Colon (tissue), 2 donors: ENCODE results near the gene CXXC4.

Source experiments
- FAIRE-seq: peaks from 2 replicates; lab custom pipeline; 2012; peaks lifted over from hg19 to GRCh38; lab: Jason Lieb, UNC
- donor health status: control.
- donor health status: control.

Gene CXXC4

DNA sequence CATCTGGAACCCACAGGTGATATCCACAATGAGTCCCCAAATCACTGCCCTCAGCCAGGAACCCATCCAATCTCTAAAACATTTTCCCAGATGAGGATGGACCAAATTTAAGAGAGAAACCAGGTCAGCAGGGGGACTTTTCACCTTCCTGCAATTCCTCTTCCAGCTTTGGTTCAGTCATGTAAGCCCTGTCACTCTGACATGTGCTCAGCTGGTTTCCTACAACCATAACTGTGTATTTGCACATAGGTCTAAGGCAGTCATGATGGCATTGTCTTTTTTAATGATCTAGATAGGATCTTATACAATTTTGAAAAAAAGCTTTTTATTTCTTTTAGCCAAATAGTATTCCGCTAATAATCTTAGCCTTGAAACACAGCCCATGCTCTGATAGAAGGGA lies 6.5 kb downstream of the CXXC4 start:
- FAIRE-seq = no peak

DNA sequence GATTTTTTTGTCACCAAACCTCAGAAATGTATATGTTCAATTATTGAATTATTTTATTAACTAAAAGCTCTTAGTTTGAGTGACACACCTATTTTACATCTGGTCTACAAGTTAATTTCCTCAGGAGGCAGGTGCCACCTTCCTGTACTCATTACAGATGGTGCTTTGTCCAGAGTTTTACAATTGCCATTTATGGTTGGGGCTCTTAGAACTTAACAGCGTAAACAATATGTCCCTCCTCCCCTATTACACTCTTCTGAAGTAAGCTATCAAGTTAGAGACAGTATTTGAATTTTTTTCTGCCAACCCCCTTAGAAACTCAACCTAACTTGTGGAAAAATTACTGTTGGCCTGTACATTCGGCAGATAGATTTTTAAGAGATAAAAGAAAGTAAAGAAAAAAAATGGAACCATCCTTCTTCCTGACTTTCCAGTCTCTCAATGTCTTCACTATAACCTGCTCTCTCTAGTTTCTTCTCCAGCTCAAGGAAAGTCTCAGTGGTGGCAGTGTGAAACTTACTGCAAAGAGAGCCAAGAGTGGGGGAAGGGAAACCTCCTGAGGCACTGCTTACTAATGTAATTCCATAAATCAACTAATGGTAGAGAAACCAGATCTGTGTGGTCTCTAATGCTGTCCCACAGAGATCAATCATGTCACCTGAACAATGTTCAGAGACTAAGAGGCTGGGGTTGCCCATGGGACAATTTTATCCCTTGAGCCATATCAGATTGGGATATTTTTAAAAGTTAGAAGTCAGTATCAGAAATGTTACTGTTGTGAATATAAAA lies 7.8 kb downstream of the CXXC4 start:
- no peak for FAIRE-seq

DNA sequence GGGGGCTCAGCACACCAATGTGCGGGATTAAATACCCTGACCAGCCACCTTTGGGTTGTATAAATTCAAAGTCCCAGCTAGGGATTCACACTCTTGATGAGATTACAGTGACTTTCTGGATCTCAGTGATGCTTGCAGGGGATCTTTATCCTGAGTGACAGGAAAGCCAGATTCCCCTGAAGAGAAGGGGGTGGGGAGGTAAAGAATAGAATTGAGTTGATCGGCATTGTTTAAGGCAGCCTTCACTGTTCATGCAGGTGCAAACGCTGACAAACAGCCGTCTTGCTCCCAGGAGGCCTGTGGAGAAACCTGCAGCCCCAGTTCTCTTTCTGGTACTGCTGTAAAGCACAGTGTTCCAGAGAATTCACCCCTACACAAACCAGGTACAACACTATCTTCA lies 19.0 kb downstream of the CXXC4 start:
- FAIRE-seq = no peak

DNA sequence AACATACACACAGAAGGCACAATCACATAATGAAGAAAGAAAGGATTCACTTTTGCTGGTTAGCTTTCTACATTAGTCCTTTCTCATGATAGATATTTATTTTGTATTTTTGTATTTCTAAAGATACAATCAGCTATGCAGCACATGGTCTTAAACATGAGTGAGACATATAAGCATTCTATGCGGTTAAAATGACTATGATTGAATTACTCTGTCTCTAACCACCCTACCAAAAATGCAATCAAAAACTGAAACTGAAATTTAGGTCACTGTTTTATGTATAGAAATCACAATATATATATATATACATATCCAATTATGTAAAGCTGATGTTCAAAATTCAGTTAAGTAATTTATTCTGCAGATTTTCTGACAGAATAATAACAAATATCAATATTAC lies 21.9 kb downstream of the CXXC4 start:
- no peak for FAIRE-seq

DNA sequence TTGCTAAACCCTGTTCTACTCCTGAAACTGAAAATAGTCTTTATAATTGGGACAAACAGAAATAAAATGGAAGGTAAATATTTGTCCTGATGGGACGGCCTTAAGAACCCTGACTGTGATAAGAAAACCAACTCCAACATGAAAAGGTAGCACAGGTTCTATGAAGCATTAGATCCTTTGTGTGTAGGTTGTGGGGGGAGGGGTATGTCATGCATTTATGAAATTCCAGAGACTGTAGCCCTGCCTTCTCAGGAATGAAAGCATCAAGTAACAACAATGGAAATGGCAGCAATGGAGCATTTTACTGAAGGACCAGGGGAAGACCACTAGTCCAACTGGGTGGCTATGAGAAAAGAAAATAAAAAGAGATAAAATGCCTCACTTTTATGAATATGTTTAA lies 23.9 kb downstream of the CXXC4 start:
- FAIRE-seq = no peak

DNA sequence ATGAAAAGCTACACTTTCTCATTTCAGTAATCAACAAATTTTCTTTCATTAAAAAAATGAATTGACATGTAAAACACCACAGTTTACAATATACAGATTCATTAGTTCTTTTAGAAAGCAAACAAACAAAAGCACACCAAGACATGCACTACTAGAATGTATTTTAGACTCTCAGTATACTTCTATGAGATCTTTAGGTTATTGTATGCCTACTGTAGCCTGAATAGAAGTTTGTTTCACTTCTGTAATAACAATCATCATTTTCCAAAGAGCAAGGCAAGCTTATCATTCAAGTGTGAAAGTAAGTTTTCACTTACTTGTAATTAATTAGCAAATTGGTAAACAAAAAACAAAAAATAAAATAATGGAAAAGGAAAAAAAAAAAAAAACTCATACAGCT lies 24.9 kb downstream of the CXXC4 start:
- no peak for FAIRE-seq

DNA sequence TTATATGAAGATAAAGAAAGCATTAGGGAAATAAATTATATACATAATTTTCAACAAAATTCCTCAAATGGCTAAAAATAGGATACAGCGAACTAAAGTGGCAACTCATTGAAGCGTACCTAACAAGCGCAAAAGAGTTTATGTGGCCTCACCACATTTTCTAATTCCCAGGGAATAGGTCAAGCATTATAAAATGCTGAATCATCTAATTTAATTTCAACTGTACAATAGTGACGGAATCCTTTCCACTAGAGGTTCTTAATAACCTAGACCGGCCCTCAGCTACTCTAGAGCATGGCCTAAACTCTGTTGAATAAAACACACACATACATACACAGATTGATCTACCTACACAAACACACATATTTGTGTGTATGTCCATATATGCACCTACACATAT lies 29.1 kb downstream of the CXXC4 start:
- FAIRE-seq = no peak

DNA sequence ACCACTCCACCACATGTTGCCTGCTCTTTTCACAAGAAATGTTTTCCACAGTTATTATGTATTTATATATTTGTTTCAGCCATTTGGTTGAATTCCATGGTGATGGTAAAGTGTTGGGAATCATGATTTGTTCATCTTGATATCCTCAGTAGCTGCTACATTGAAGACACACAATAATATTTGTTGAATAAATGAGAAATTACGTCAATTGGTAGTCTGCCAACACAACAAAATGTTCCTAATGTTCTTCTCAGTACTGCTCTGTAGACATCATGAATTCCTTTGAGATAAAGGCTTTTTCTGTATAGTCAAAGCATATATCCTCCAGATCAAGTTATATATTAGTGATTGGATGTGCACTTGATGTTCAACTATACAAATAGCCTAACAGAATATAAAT lies 29.5 kb downstream of the CXXC4 start:
- FAIRE-seq = no peak

DNA sequence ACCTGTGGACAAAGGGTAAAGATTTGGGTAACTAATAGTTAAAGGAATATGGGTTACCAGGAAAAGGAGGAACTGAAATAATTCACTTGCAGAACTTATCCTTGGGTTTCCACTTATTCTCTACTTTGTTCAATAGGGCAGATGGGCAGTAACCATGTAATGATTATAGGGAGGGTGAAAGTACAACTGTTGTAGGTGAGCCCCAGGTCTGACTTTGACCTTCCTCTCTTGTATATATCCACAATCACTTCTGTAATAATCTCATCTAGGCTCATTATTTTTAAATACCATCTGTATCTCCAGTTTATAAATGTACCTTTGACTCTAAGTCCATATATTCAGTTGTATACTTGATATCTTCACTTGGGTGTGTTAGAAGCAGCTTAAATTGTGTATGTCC lies 32.1 kb downstream of the CXXC4 start:
- FAIRE-seq = no peak

DNA sequence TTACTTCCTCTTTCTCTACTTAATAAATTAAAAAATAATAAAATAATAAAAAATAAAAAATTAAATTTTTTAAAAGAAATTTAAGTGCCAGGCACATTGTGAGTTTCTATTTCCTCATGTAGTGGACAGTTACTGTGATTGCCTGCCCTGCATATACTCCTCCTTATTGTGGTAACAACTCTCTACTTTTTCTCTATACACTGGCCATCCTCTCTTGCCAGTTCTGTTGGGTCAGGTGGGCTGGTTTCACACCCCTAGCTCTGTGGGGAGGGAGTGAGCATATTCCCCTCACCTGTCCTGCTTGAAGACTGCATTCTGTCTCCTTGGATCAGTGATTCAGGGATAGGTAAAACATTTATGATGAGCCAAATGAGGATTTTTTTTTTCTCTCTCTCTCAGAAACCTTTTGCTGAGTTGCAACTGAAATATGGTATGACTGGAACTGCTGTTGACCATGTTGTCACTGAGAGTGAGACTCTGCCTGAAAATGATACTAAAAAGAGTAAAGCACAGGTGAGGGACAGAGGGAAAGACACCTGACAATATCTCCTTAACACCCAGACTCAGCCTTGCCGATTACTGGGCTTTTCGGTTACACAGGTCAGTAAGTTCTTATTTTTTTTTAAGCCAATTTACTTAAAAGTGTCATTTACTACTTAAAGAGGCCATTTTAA lies 37.2 kb downstream of the CXXC4 start:
- FAIRE-seq = no peak

DNA sequence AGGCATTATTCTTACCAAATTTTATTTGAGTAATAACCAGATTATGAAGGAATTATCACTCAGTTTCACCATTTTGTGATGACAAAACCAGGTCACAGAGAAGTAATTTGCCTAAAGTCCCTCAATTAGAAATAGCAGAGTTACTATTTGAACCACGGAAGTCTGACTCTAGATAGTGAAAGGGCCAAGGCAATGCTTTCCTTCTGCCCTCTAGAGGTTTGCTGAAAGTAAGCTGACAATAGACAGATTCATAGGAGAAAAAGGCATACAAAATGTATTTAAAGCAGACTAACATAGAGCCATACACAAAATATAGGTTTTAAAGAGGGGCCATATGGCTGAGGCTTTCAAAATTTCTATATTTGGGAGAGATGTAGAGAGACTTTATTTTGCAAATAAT lies 43.1 kb downstream of the CXXC4 start:
- no peak for FAIRE-seq

DNA sequence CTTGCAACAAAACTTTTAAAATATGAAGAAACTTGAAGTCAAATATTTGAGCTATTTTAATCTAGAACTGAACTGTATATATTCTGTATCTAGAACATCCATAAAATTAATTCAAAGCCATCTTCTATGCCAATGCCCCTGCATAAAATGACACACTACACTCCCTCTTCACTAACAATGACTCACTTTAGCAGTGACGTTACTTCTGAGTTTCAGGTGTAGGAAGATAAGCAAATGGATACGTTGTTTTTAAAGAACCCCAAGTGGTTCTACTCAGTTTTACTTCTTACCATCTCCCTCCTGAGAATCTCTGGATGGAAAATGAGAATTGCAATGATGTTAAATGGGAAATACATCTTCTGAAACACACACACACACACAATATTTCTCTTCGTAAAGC lies 45.2 kb downstream of the CXXC4 start:
- FAIRE-seq = no peak

DNA sequence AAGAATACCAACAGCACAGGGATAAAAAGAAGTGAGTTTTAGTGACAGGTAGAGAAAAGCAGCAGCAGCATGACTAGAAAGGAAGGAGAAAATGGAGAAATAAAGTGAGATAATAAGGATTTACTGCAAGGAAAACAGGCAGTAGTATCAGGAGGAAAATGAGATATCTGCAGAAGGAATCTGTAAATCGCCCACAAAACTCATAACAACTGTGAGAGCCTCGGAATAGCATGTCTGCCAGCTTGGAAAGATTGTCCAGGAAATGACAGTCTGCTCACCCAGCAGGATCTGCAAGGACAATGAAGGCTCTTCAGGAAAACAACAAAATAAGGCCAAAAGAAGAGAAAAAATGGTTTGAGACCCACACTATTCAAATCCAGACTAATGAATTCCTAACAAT lies 47.4 kb downstream of the CXXC4 start:
- no peak for FAIRE-seq

DNA sequence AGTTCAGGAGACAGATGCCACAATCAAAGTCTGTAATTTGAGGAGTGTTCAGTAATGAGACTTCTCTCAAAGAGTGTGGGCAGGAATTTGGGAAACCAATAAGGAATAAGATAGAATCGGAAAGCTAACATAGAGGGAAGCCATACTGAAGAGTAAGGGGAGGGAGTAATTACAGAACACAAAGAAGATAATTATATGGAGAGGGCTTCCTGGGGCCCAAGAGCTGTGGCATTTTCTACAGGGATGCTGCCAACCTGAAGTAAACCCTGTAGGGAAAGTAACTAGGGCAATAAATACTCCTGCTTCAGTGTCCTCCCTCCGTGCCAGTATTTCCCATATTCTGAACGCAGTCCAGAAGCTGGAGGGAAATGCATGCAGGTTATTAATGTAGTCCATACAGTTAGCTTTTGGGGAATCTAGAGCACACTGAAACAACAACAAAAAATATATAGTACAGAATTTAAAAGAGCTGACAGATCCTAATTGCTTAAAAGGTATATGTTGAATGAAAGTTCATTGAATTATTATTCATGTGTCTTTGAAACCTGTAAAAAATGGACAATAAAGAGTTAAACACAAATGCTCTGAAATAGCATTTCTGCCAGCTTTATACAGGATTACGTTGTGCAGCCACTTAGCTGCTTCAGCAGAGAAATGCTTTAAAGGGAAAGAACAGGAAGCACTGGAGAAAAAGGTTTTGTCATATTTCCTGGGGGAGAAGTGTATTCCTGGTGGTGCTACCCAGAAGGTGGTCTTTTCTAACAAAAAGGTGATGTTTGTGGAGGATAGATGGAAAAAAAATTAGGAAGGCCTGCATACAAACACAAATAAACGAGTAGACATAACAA lies 48.0 kb downstream of the CXXC4 start:
- no peak for FAIRE-seq

DNA sequence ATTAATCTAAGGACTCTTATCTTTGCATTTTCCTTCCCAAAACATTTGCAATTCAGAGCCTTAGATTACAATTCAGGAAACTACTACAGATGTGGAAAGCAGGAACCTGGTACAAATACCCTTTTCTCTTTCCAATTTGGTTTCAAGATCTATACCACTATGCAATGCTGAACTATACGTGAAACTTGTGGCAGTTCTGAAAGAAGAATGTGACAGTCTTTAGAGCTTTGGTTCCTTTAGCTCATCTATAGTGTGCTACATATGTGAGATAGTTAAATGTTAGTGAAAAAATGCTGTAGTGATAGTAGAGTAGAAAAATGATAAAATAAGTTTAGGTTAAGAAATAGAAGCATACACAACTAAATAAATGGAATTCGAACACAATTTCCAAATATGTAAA lies 50.0 kb downstream of the CXXC4 start:
- FAIRE-seq = no peak

DNA sequence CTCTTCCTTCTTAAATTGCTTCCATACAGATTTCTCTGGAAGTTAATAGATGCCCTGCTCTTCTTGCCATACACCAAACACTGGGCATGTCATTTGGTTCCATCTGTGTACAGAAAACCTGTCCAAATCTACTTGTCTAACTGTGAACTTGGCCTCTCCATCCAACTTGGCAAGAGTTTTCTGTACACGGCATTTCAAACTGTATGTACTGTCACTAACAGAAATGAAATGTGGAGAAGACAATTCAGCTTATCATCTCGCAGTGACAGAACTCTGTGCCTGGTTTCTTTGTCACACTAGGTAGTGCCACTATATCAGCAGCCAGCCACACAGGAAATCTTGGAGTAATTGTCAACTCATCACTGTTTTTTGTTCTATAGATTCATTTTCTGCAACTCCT lies 58.2 kb downstream of the CXXC4 start:
- FAIRE-seq = no peak

DNA sequence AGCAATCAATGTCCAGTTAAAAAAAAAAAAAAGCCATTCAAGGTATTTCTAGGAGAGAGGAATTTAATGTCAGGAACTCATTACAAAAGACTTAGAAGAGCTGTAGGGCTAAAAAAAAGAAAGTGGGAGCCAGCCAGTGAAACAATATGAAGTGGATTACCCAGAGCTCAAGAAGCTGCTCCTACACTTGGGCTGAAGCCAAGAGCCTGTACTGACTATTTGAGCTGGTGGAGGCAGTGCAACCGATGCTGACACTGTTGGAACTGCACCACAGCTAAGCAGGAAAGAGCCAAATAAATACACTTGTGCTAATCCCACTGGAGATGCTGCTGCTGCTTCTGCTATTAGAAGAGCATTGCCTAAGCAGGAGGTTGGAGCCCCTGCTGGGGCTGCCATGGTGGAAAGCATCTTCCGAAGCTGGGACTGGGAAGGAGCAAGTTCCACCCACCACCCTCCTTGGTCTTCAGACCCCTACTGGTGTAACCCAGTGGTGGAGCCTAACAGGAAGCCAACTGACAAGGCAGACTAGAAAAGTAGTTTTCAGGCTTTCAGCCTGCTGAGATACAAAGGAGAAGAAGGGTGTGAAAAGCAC lies 65.4 kb downstream of the CXXC4 start:
- FAIRE-seq = no peak

DNA sequence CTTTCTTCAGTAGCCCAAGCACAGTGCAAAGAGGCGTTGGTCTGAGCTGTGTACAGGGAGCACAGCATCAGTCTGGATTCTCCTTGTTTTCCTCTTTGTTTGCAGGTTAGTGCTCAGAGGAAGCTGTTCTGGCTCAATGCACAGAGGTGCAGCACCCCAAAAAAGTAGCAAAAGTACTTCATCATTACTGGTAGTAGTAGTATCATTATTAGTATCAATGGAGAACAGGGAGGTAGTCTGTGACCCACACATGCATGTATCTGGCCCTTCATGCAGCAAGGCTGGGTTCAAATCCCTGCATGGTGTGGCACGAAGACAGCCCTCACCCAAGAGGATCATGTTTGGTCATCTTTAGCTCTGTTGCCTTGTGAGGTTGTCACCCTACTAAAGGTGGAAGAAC lies 68.7 kb downstream of the CXXC4 start:
- no peak for FAIRE-seq

DNA sequence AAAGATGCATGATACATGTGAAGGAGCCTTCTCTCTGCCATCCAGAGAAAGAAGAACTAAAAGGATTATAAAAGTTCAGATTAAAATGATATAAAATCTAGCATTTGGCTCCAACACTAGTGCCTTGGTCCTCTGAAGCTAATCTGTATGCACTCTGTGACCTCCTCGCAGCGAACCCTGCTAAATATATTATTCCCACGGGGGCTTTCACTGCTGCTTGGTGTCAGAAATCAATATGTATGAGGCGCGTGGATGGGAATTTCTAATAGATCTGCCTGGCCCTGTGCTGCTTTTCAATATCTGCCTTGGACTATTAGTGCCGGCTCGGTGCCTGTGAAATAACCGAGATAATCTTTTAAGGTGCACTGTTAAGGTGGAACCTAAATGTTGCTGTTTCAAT lies 69.7 kb downstream of the CXXC4 start:
- no peak for FAIRE-seq

DNA sequence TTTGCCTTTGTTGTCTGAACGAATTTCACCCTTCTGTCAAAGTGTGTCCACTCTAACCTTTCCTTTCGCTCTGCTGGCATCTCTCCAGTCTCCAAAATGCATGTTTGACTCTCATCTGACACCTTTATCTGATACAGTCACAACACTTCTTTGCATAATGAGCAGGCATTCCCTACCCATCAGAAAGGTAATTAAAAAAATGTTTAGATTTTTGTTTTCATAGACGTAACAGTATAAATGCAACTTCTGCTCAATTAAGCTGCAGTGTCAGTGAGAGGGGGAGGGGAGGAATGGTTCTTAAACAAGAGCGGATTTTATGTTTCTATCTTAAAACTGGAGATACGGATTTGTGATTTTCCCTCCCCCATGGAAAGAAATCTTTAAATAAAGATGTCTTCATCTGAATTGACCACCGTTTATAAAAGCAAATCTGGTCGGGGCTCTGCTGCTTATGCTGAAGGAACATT lies 70.2 kb downstream of the CXXC4 start:
- FAIRE-seq = no peak

DNA sequence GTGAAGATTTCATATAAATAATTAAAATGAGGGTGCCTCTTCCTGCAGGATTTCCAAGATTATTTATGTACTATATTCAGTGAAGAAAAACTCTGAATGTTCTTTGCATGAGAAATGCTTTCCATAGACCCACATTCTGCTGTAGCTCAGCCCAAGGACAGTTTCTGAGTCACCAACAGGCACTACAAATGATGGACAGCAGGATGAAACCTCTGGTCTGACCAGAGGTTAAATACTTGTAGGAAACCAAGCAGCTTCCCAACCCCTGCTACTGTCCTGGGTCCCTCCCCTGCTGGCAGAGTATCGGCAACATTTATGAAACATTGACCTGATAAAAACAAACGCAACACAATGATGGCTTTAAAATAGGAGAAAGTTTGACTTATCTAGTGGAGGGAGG lies 73.1 kb downstream of the CXXC4 start:
- no peak for FAIRE-seq

DNA sequence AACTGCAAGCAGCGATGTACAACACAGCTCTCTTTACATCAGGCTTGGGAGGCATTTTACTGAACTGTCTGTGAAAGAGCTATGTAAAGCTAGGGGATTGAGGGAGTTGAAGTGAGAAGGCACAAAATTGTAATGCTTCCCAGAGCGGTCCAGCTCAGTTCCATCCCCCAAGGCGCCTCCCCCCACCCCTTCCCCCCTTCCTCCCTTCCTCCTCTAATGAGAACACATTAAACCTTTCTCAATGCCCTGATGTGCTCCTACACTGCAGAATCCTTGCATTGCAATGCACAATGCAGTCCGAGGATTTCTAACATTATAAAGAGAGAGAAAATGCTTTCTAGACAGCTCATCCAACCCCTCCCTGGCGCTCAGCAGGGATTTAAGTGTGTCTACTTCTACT lies 73.9 kb downstream of the CXXC4 start:
- no peak for FAIRE-seq
